Stimulated activated naive CD4-positive, alpha-beta T cell (primary cell): ENCODE results near the gene TANC2.
"Not testable (repeated sequence)": the region's sequence is repeated elsewhere in the genome, so short reads cannot be mapped to it uniquely, and the experiment has no call there.

ENCODE experiments used
- DNase-seq, 6 experiments: peaks; one replicate each; lab custom pipeline; 2025; lab: John Stamatoyannopoulos, UW

Gene TANC2

GRCh38 chr17:62964506-62964905 is 1.5 kb upstream of the TANC2 start:
- DNase-seq: no peak

- DNase-seq: peak in 1 of 6 experiments; percentile 34
These were observed 805 bp upstream of the TANC2 start for GRCh38 chr17:62965174-62965685.

GRCh38 chr17:62966426-62967204 is 580 bp downstream of the TANC2 start:
- DNase-seq: peak in 1 of 6 experiments; percentile 36

GRCh38 chr17:62967205-62967529 is 1.1 kb downstream of the TANC2 start:
- no peak for DNase-seq

GRCh38 chr17:62968445-62968923 is 2.4 kb downstream of the TANC2 start:
- peak; percentile 3 to 78 (median 51) for DNase-seq

GRCh38 chr17:62970610-62971009 is 4.6 kb downstream of the TANC2 start:
- no peak for DNase-seq

GRCh38 chr17:62971853-62972252 is 5.8 kb downstream of the TANC2 start:
- no peak for DNase-seq

- no peak for DNase-seq
These were observed 8.8 kb downstream of the TANC2 start for GRCh38 chr17:62974788-62975187.

- no peak for DNase-seq
These were observed 9.2 kb downstream of the TANC2 start for GRCh38 chr17:62975206-62975605.

GRCh38 chr17:62976643-62977231 is 10.7 kb downstream of the TANC2 start:
- not testable (repeated sequence) for DNase-seq

- DNase-seq: no peak
These were observed 14.8 kb downstream of the TANC2 start for GRCh38 chr17:62980842-62981241.

- no peak for DNase-seq
These were observed 15.9 kb downstream of the TANC2 start for GRCh38 chr17:62981933-62982332.

GRCh38 chr17:62984801-62985200 is 18.8 kb downstream of the TANC2 start:
- no peak for DNase-seq

- DNase-seq: no peak
These were observed 20.5 kb downstream of the TANC2 start for GRCh38 chr17:62986549-62986948.

GRCh38 chr17:62987136-62987535 is 21.1 kb downstream of the TANC2 start:
- DNase-seq: no peak

- no peak for DNase-seq
These were observed 23.5 kb downstream of the TANC2 start for GRCh38 chr17:62989501-62989900.

- no peak for DNase-seq
These were observed 28.9 kb downstream of the TANC2 start for GRCh38 chr17:62994931-62995330.

GRCh38 chr17:62995377-62995885 is 29.4 kb downstream of the TANC2 start:
- peak in 1 of 6 experiments; percentile 3 for DNase-seq

GRCh38 chr17:62996221-62996620 is 30.2 kb downstream of the TANC2 start:
- no peak for DNase-seq

GRCh38 chr17:62998166-62998565 is 32.1 kb downstream of the TANC2 start:
- no peak for DNase-seq

- DNase-seq: no peak
These were observed 32.8 kb downstream of the TANC2 start for GRCh38 chr17:62998665-62999393.

- no peak for DNase-seq
These were observed 33.7 kb downstream of the TANC2 start for GRCh38 chr17:62999736-63000135.
